Measurements from ENCODE around the gene SRR. TPM values are rescaled to one million over a fixed set of nuclear protein-coding genes. Genes with fewer than 3 reads are reported as not detected.

SRR gene
- total RNA-seq, 2 experiments from 2014 or later: 15.4 to 18.3 TPM

GRCh38 chr17:2343421-2343820 lies 39.7 kb downstream of the SRR start:
- Mint-ChIP-seq H3K4me3 (no peak overlapping the region), H3K27me3 (no peaks in the 10 kb centered on the region), H3K9me3 (ENCODE audit: low read depth) (no peaks in the 10 kb centered on the region), H3K27ac (no peak overlapping the region), H3K4me1 (peaks cover 10% of the 10 kb centered on the region), H3K36me3 (ENCODE audit: low read depth) (peaks cover 8% of the 10 kb centered on the region)
- intact Hi-C loops (cut with DNase I, micrococcal nuclease): no loop called here
- ChIA-PET CTCF (no interaction called here), POLR2A (no interaction called here)
- peak; percentile 76 for DNase-seq
- ATAC-seq: peak; percentile 87

GRCh38 chr17:2344528-2344927 lies 40.8 kb downstream of the SRR start:
- DNase-seq (no peak), ATAC-seq (no peak)
- POLR2A ChIA-PET: no interaction called here
- CTCF ChIA-PET: interaction anchor here (1.0 kb wide), 1 partner anchor 8 kb away, joined by 3 read pairs; no protein-coding TSS in a partner anchor
- Mint-ChIP-seq H3K36me3 (ENCODE audit: low read depth) (peaks cover 8% of the 10 kb centered on the region), H3K9me3 (ENCODE audit: low read depth) (no peaks in the 10 kb centered on the region), H3K27me3 (no peaks in the 10 kb centered on the region), H3K27ac (no peak overlapping the region), H3K4me3 (no peak overlapping the region), H3K4me1 (peaks cover 8% of the 10 kb centered on the region)
- intact Hi-C loops (cut with DNase I, micrococcal nuclease): no loop called here

- no peaks in the 10 kb centered on the region for H3K27me3 Mint-ChIP-seq
- peaks cover 8% of the 10 kb centered on the region for H3K4me1 Mint-ChIP-seq
- ChIA-PET POLR2A (no interaction called here), CTCF (interaction anchor here (0.6 to 1.1 kb wide), 4 partner anchors 9 to 287 kb away, joined by 3 to 5 read pairs (median 4); partner anchors contain the start of gene SGSM2)
- no peak for DNase-seq
- intact Hi-C loops (cut with DNase I, micrococcal nuclease): no loop called here
- no peak overlapping the region for H3K4me3 Mint-ChIP-seq
- H3K27ac Mint-ChIP-seq: no peak overlapping the region
- no peaks in the 10 kb centered on the region for H3K9me3 Mint-ChIP-seq (ENCODE audit: low read depth)
- peaks cover 8% of the 10 kb centered on the region for H3K36me3 Mint-ChIP-seq (ENCODE audit: low read depth)
- ATAC-seq: no peak
Measured at GRCh38 chr17:2346475-2346874, 42.7 kb downstream of the SRR start.

GRCh38 chr17:2347805-2348685 lies 44.3 kb downstream of the SRR start:
- Mint-ChIP-seq H3K4me3 (no peak overlapping the region), H3K27ac (no peak overlapping the region), H3K9me3 (ENCODE audit: low read depth) (no peaks in the 10 kb centered on the region), H3K36me3 (ENCODE audit: low read depth) (peaks cover 4% of the 10 kb centered on the region), H3K4me1 (peaks cover 8% of the 10 kb centered on the region), H3K27me3 (no peaks in the 10 kb centered on the region)
- ChIA-PET POLR2A (no interaction called here), CTCF (interaction anchor here (0.5 to 1.0 kb wide), 3 partner anchors 263 to 291 kb away, joined by 3 to 4 read pairs (median 3); no protein-coding TSS in a partner anchor)
- intact Hi-C loops (cut with DNase I, micrococcal nuclease): no loop called here
- ATAC-seq: no peak
- DNase-seq: no peak

- no peak overlapping the region for H3K4me3 Mint-ChIP-seq
- POLR2A ChIA-PET: no interaction called here
- CTCF ChIA-PET: interaction anchor here (1.1 to 3.8 kb wide), 2 partner anchors 15 to 31 kb away, joined by 3 to 17 read pairs; partner anchors contain the start of gene TSR1
Measured at GRCh38 chr17:2351269-2351668, 47.5 kb downstream of the SRR start.

GRCh38 chr17:2354311-2354710 lies 50.6 kb downstream of the SRR start:
- Mint-ChIP-seq H3K36me3 (ENCODE audit: low read depth) (peaks cover 2% of the 10 kb centered on the region), H3K9me3 (ENCODE audit: low read depth) (no peaks in the 10 kb centered on the region), H3K27me3 (no peaks in the 10 kb centered on the region), H3K4me3 (no peak overlapping the region), H3K4me1 (peaks cover 16% of the 10 kb centered on the region), H3K27ac (no peak overlapping the region)
- intact Hi-C loops (cut with DNase I, micrococcal nuclease): loop anchor here in 1 of 2 experiments (5.0 kb wide), 1 partner anchor 302 kb away; no protein-coding TSS in a partner anchor
- ChIA-PET POLR2A (interaction anchor here (0.9 kb wide), 1 partner anchor 28 kb away, joined by 5 read pairs; no protein-coding TSS in a partner anchor), CTCF (interaction anchor here (0.6 to 3.8 kb wide), 11 partner anchors 11 to 180 kb away, joined by 3 to 17 read pairs (median 5); no protein-coding TSS in a partner anchor)
- ATAC-seq (no peak), DNase-seq (no peak)

More at GRCh38 chr17:2351269-2351668, 47.5 kb downstream of the SRR start:
- Mint-ChIP-seq H3K4me1 (peaks cover 16% of the 10 kb centered on the region), H3K27me3 (no peaks in the 10 kb centered on the region), H3K27ac (no peak overlapping the region), H3K36me3 (ENCODE audit: low read depth) (no peaks in the 10 kb centered on the region), H3K9me3 (ENCODE audit: low read depth) (no peaks in the 10 kb centered on the region)
- intact Hi-C loops (cut with DNase I, micrococcal nuclease): loop anchor here in 1 of 2 experiments (5.0 kb wide), 1 partner anchor 299 kb away; no protein-coding TSS in a partner anchor
- ATAC-seq (no peak), DNase-seq (no peak)

- Mint-ChIP-seq H3K4me3 (no peak overlapping the region), H3K27ac (no peak overlapping the region), H3K4me1 (peaks cover 16% of the 10 kb centered on the region), H3K9me3 (ENCODE audit: low read depth) (no peaks in the 10 kb centered on the region), H3K36me3 (ENCODE audit: low read depth) (peaks cover 2% of the 10 kb centered on the region), H3K27me3 (no peaks in the 10 kb centered on the region)
- ATAC-seq (no peak), DNase-seq (no peak)
- ChIA-PET POLR2A (no interaction called here), CTCF (interaction anchor here (1.5 to 1.7 kb wide), 2 partner anchors 25 to 59 kb away, joined by 3 to 4 read pairs; no protein-coding TSS in a partner anchor)
- intact Hi-C loops (cut with DNase I, micrococcal nuclease): no loop called here
Measured at GRCh38 chr17:2357237-2357636, 53.5 kb downstream of the SRR start.

GRCh38 chr17:2357931-2358434 lies 54.2 kb downstream of the SRR start:
- H3K27ac Mint-ChIP-seq: no peak overlapping the region
- peaks cover 5% of the 10 kb centered on the region for H3K36me3 Mint-ChIP-seq (ENCODE audit: low read depth)
- DNase-seq (no peak), ATAC-seq (no peak)
- intact Hi-C loops (cut with DNase I, micrococcal nuclease): no loop called here
- peaks cover 15% of the 10 kb centered on the region for H3K4me1 Mint-ChIP-seq
- no peaks in the 10 kb centered on the region for H3K9me3 Mint-ChIP-seq (ENCODE audit: low read depth)
- H3K4me3 Mint-ChIP-seq: no peak overlapping the region
- ChIA-PET POLR2A (no interaction called here), CTCF (interaction anchor here (1.5 to 1.7 kb wide), 2 partner anchors 25 to 58 kb away, joined by 3 to 4 read pairs; no protein-coding TSS in a partner anchor)
- H3K27me3 Mint-ChIP-seq: no peaks in the 10 kb centered on the region

GRCh38 chr17:2361010-2361760 lies 57.4 kb downstream of the SRR start:
- no peaks in the 10 kb centered on the region for H3K27me3 Mint-ChIP-seq

GRCh38 chr17:2362016-2362415 lies 58.3 kb downstream of the SRR start:
- Mint-ChIP-seq H3K9me3 (ENCODE audit: low read depth) (no peaks in the 10 kb centered on the region), H3K4me3 (no peak overlapping the region), H3K27ac (no peak overlapping the region), H3K4me1 (no peaks in the 10 kb centered on the region), H3K27me3 (no peaks in the 10 kb centered on the region), H3K36me3 (ENCODE audit: low read depth) (peaks cover 5% of the 10 kb centered on the region)
- DNase-seq (no peak), ATAC-seq (no peak)
- ChIA-PET CTCF (interaction anchor here (1.4 to 2.4 kb wide), 2 partner anchors 9 to 21 kb away, joined by 3 to 12 read pairs; no protein-coding TSS in a partner anchor), POLR2A (no interaction called here)
- intact Hi-C loops (cut with DNase I, micrococcal nuclease): no loop called here

More at GRCh38 chr17:2361010-2361760, 57.4 kb downstream of the SRR start:
- Mint-ChIP-seq H3K9me3 (ENCODE audit: low read depth) (no peaks in the 10 kb centered on the region), H3K27ac (no peak overlapping the region), H3K4me1 (no peaks in the 10 kb centered on the region), H3K4me3 (no peak overlapping the region), H3K36me3 (ENCODE audit: low read depth) (peaks cover 5% of the 10 kb centered on the region)
- intact Hi-C loops (cut with DNase I, micrococcal nuclease): no loop called here
- ATAC-seq (no peak), DNase-seq (no peak)
- POLR2A ChIA-PET: no interaction called here
- CTCF ChIA-PET: interaction anchor here (0.6 to 2.4 kb wide), 4 partner anchors 8 to 206 kb away, joined by 3 to 12 read pairs (median 4); no protein-coding TSS in a partner anchor

- Mint-ChIP-seq H3K9me3 (ENCODE audit: low read depth) (no peaks in the 10 kb centered on the region), H3K36me3 (ENCODE audit: low read depth) (peaks cover 5% of the 10 kb centered on the region), H3K4me3 (no peak overlapping the region), H3K27ac (no peak overlapping the region), H3K27me3 (no peaks in the 10 kb centered on the region), H3K4me1 (no peaks in the 10 kb centered on the region)
- no peak for ATAC-seq
- POLR2A ChIA-PET: no interaction called here
- intact Hi-C loops (cut with DNase I, micrococcal nuclease): no loop called here
- no peak for DNase-seq
- CTCF ChIA-PET: interaction anchor here (2.0 to 2.4 kb wide), 2 partner anchors 20 kb away, joined by 5 to 12 read pairs; no protein-coding TSS in a partner anchor
Measured at GRCh38 chr17:2362416-2362815, 58.7 kb downstream of the SRR start.

All from activated CD4-positive, alpha-beta T cell treated with anti-CD3 and anti-CD28 coated beads for 36 hours (primary cell).